PC-9 (cell line): ENCODE results near the gene ALX4.

ENCODE experiments used
- CTCF ChIP-seq: fragments of 200-600 bp; sonication (generic); conservative IDR thresholded peaks from 2 replicates; pipeline ENCODE4 v1.6.1; 2017; ENCODE audit warnings: mixed run types, antibody characterized with exemption, mild to moderate bottlenecking, moderate library complexity
- EZH2 ChIP-seq: fragments of 200-600 bp; sonication (generic); IDR thresholded peaks from 2 replicates; pipeline ENCODE4 v1.8.0; 2017; ENCODE audit warnings: antibody characterized with exemption, low read depth

DNA sequence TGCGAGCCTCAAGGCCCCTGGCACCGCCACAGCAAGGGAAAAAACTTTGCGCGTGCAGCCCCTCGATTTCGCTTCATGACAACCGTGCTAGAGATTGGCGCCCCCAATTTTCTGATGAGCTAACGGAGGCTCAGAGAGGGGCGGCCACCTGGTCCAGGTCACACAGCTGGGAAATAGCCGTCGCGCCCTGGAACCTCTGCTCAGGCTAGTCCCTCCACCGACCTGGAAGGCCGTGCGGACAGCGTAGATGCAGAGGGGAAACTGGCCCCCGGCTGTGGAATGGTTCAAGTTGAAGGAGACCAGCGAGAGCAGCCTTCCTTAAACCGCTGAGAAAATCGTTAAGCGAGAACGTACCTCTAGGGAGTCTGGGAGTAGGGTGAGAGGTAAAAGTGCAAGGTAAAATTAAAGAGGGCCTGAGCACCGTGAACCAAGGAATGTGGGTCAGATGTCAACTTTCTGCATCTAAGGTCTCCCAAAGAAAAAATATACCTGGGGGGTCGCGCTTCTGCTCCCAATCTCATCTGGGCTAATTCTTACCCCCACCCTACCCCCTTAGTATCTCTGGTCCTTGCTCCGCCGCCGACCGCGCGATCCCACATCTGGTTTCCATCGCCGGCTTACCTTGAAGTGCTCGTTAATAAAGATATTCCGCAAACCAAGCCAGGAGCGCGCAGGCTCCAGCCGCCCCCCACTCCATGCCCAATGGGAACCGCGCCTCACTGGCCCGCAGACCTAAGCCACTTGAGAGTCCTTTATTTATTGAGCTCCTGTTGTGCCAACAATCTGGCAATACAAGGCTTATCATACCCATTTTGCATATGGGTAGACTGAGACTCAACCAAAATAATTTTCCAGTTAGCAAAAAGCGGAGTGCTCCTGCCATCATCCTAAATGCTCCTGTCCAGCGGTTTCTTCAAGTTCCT is 1.7 kb upstream of the ALX4 start:
- no peak for TF ChIP-seq CTCF
- TF ChIP-seq EZH2: no peak
